IMR-90 (cell line): ENCODE data around the gene NAA15. TPM values are rescaled to one million over a fixed set of nuclear protein-coding genes. Genes with fewer than 3 reads are reported as not detected.

Experiments used
- ATAC-seq: fragments of 200-7000 bp; cut with Tn5 transposase; 2 replicates; pipeline ENCODE4 v1.9.1; 2020; ENCODE audit warnings: low read depth, mild to moderate bottlenecking, moderate library complexity
- BruUV-seq: library from RNA; stranded (reverse); fragments of 400-500 nt; replicated peaks from 2 replicates; lab custom pipeline; 2021; lab: Mats Ljungman, UMichigan
- CTCF ChIA-PET: fragments of 300-600 bp; formaldehyde crosslinking; extraction: SDS; loops from one replicate; lab custom pipeline; 2021; ENCODE audit warnings: antibody characterized with exemption; lab: Yijun Ruan, JAX
- POLR2A ChIA-PET: fragments of 300-600 bp; sonication (Branson Sonifier 250); formaldehyde crosslinking; loops from one replicate; lab custom pipeline; 2022; ENCODE audit warnings: antibody characterized with exemption; ENCODE audit not compliant: unreplicated experiment; lab: Charles Lee
- DNase-seq: peaks from one replicate; pipeline ENCODE4 v3.0.0; 2013
- H2AFZ ChIP-seq: replicated peaks from 2 replicates; pipeline ENCODE3; 2013; ENCODE audit warnings: low read length, mild to moderate bottlenecking; ENCODE audit not compliant: poor library complexity
- H2AK5ac ChIP-seq: 2 replicates; pipeline ENCODE4 v1.6.1; 2013; ENCODE audit warnings: low read depth, low read length, inconsistent platforms
- H2AK9ac ChIP-seq: replicated peaks from 2 replicates; pipeline ENCODE3; 2013; ENCODE audit warnings: mild to moderate bottlenecking, low read depth, low read length, moderate library complexity; ENCODE audit not compliant: poor library complexity
- H2BK120ac ChIP-seq: 2 replicates; pipeline ENCODE4 v1.6.1; 2013; ENCODE audit warnings: low read depth, low read length, inconsistent platforms
- H2BK15ac ChIP-seq: 3 replicates; pipeline ENCODE4 v1.6.1; 2013; ENCODE audit warnings: low read depth, low read length, inconsistent platforms
- H2BK20ac ChIP-seq: 2 replicates; pipeline ENCODE4 v1.6.1; 2013; ENCODE audit warnings: low read depth, mild to moderate bottlenecking, inconsistent platforms, low read length, moderate library complexity
- H2BK5ac ChIP-seq: 2 replicates; pipeline ENCODE4 v1.6.1; 2013; ENCODE audit warnings: mild to moderate bottlenecking, low read depth, low read length, inconsistent platforms; ENCODE audit not compliant: poor library complexity, severe bottlenecking
- H3K14ac ChIP-seq: replicated peaks from 2 replicates; pipeline ENCODE4 v1.6.1; 2013; ENCODE audit warnings: low read depth, low read length, inconsistent platforms
- H3K18ac ChIP-seq: 2 replicates; pipeline ENCODE4 v1.6.1; 2013; ENCODE audit warnings: low read depth, low read length, control low read depth
- H3K23ac ChIP-seq: 2 replicates; pipeline ENCODE4 v1.6.1; 2013; ENCODE audit warnings: low read depth, low read length, inconsistent platforms
- H3K27ac ChIP-seq: 2 replicates; pipeline ENCODE4 v1.5.1; 2013; ENCODE audit warnings: mild to moderate bottlenecking, control low read depth, low read length; ENCODE audit not compliant: insufficient read depth
- H3K27me3 ChIP-seq: 2 replicates; pipeline ENCODE4 v1.6.1; 2013; ENCODE audit warnings: low read length; ENCODE audit not compliant: control insufficient read depth, insufficient read depth
- H3K36me3 ChIP-seq: 2 replicates; pipeline ENCODE4 v1.6.1; 2013; ENCODE audit warnings: low read length, mixed read lengths; ENCODE audit not compliant: control insufficient read depth, insufficient read depth
- H3K4ac ChIP-seq: 2 replicates; pipeline ENCODE4 v1.6.1; 2013; ENCODE audit warnings: low read depth, low read length, inconsistent platforms
- H3K4me1 ChIP-seq: 2 replicates; pipeline ENCODE4 v1.6.1; 2013; ENCODE audit warnings: low read length, mixed read lengths; ENCODE audit not compliant: control insufficient read depth, insufficient read depth
- H3K4me2 ChIP-seq: 2 replicates; pipeline ENCODE4 v1.6.1; 2013; ENCODE audit warnings: low read depth, mild to moderate bottlenecking, control low read depth, low read length, moderate library complexity
- H3K4me3 ChIP-seq: 2 replicates; pipeline ENCODE4 v1.5.1; 2013; ENCODE audit warnings: low read depth, mild to moderate bottlenecking, control low read depth, low read length, moderate library complexity; ENCODE audit not compliant: insufficient read depth
- H3K56ac ChIP-seq: 2 replicates; pipeline ENCODE4 v1.6.1; 2013; ENCODE audit warnings: low read length, inconsistent platforms; ENCODE audit not compliant: insufficient read depth; ENCODE audit errors: extremely low read depth
- H3K79me1 ChIP-seq, 2 experiments: 2 replicates each; pipeline ENCODE4 v1.6.1; 2013; ENCODE audit warnings: low read length in 2 of 2, inconsistent platforms in 1 of 2, low read depth in 1 of 2
- H3K9ac ChIP-seq: 2 replicates; pipeline ENCODE4 v1.6.1; 2013; ENCODE audit warnings: low read depth, low read length, control low read depth
- H3K9me1 ChIP-seq: 2 replicates; pipeline ENCODE4 v1.6.1; 2013; ENCODE audit warnings: low read length, inconsistent platforms; ENCODE audit not compliant: insufficient read depth
- H3K9me3 ChIP-seq: 2 replicates; pipeline ENCODE4 v1.6.1; 2013; ENCODE audit warnings: low read length; ENCODE audit not compliant: control insufficient read depth, insufficient read depth
- H4K20me1 ChIP-seq: 2 replicates; pipeline ENCODE4 v1.6.1; 2013; ENCODE audit warnings: low read length, inconsistent platforms; ENCODE audit not compliant: insufficient read depth
- H4K5ac ChIP-seq: 2 replicates; pipeline ENCODE4 v1.6.1; 2013; ENCODE audit warnings: mild to moderate bottlenecking, low read depth, low read length, control low read depth
- H4K8ac ChIP-seq, 2 experiments: 2 replicates each; pipeline ENCODE4 v1.6.1; 2013; ENCODE audit warnings: low read depth in 2 of 2, low read length in 2 of 2, control low read depth in 1 of 2, inconsistent platforms in 1 of 2
- H4K91ac ChIP-seq: 2 replicates; pipeline ENCODE4 v1.6.1; 2013; ENCODE audit warnings: low read depth, low read length, inconsistent platforms; ENCODE audit not compliant: insufficient read depth
- CHD1 ChIP-seq: IDR thresholded peaks from 2 replicates; pipeline ENCODE4 v1.6.1; 2012; ENCODE audit warnings: low read depth, low read length, improper control_type of control experiment
- FOS ChIP-seq: fragments of 150-350 bp; IDR thresholded peaks from 2 replicates; pipeline ENCODE4 v1.6.1; 2016; ENCODE audit warnings: low read depth, low read length
- MAFK ChIP-seq: IDR thresholded peaks from 2 replicates; pipeline ENCODE4 v1.6.1; 2012; ENCODE audit warnings: low read depth, low read length, improper control_type of control experiment
- MAZ ChIP-seq: IDR thresholded peaks from 2 replicates; pipeline ENCODE4 v1.6.1; 2012; ENCODE audit warnings: low read depth, mild to moderate bottlenecking, low read length, improper control_type of control experiment, moderate library complexity, borderline replicate concordance
- MXI1 ChIP-seq: IDR thresholded peaks from 2 replicates; pipeline ENCODE4 v1.6.1; 2012; ENCODE audit warnings: low read depth, mild to moderate bottlenecking, low read length, moderate library complexity, borderline replicate concordance
- NFE2L2 ChIP-seq: fragments of 150-350 bp; IDR thresholded peaks from 2 replicates; pipeline ENCODE4 v1.6.1; 2016; ENCODE audit warnings: low read depth, mild to moderate bottlenecking, low read length
- POLR2A ChIP-seq: IDR thresholded peaks from 2 replicates; pipeline ENCODE4 v1.6.1; 2012; ENCODE audit warnings: mild to moderate bottlenecking, low read depth, low read length
- RAD21 ChIP-seq: IDR thresholded peaks from 2 replicates; pipeline ENCODE4 v1.6.1; 2012; ENCODE audit warnings: low read length, improper control_type of control experiment
- RCOR1 ChIP-seq: IDR thresholded peaks from 2 replicates; pipeline ENCODE4 v1.6.1; 2012; ENCODE audit warnings: mild to moderate bottlenecking, low read length, improper control_type of control experiment; ENCODE audit not compliant: insufficient replicate concordance
- RFX5 ChIP-seq: IDR thresholded peaks from 2 replicates; pipeline ENCODE4 v1.8.0; 2012; ENCODE audit warnings: low read depth, mild to moderate bottlenecking, low read length, moderate library complexity
- WGBS, 2 experiments: methylation state at CpG; one replicate each; pipeline versions ENCODE4 v1.1.5 to v1.1.7; 2013; ENCODE audit warnings: missing lambda C conversion rate in 2 of 2; ENCODE audit not compliant: insufficient read length in 1 of 2; ENCODE audit errors: extremely low coverage in 2 of 2; 5-methylcytosine and 5-hydroxymethylcytosine counted together
- dilution Hi-C: fragments of 300-500 bp; cut with HindIII; formaldehyde crosslinking; loops from one replicate; pipeline ENCODE4 v1.14.3; 2018; ENCODE audit warnings: low sequenced_read_pairs; ENCODE audit not compliant: unreplicated experiment
- in situ Hi-C: fragments of 300-500 bp; cut with MboI; formaldehyde crosslinking; loops from 3 replicates; pipeline ENCODE4 v1.14.3; 2019; ENCODE audit warnings: low sequenced_read_pairs, inconsistent platforms, mixed read lengths
- intact Hi-C: fragments of 100-400 bp; cut with micrococcal nuclease; formaldehyde crosslinking; loops from 2 replicates; pipeline ENCODE4 v1.10.0; 2022
- polyA plus RNA-seq, 3 experiments: library from polyadenylated mRNA; depleted of rRNA; stranded (reverse); fragments of >200 nt; gene quantifications; 2 replicates each; pipeline ENCODE4 v1.2.3, GENCODE V29; 2012; ENCODE audit warnings: low replicate concordance in 1 of 3
- total RNA-seq: library from RNA; depleted of rRNA; stranded (reverse); fragments of >200 nt; gene quantifications from 2 replicates; pipeline ENCODE4 v1.2.3, GENCODE V29; 2012
- TF ChIP-seq, protein P1 (sequence below): fragments of 150-350 bp; IDR thresholded peaks from 2 replicates; pipeline ENCODE4 v1.6.1; 2016; ENCODE audit warnings: low read depth, mild to moderate bottlenecking, low read length, moderate library complexity, borderline replicate concordance
- TF ChIP-seq, protein P2 (sequence below): fragments of 150-350 bp; IDR thresholded peaks from 2 replicates; pipeline ENCODE4 v1.6.1; 2017; ENCODE audit warnings: mild to moderate bottlenecking, antibody characterized with exemption, low read length, low read depth
- TF ChIP-seq, protein P3 (sequence below): conservative IDR thresholded peaks from 2 replicates; pipeline ENCODE4 v1.5.1; 2012; ENCODE audit warnings: mild to moderate bottlenecking, low read depth, low read length, improper control_type of control experiment

Gene NAA15
- total and polyA plus RNA-seq, 2 of the 4 experiments (the other 2 are of a cell fraction) = 11.0 to 43.4 TPM

DNA sequence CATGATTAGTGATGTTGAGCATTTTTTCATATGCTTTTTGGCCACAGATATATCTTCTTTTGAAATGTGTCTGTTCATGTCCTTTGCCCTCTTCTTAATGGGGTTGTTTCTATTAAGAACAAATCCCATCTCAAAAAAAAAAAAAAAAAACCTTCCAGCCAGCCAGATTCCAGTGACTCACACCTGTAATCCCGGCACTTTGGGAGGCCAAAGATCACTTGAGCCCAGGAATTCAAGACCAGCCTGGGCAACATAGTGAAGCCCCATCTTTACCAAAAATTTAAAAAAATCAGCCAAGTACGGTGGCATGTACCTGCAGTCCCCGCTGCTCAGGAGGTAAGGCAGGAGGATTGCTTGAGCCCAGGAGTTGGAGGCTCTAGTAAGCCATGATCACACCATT, 157.7 kb downstream of the NAA15 start:
- in situ Hi-C loops = no loop called here

More for the DNA sequence above, 157.7 kb downstream of the NAA15 start:
- Histone ChIP-seq H3K4me2 (no peak overlapping the region), H2BK120ac (no peak overlapping the region), H3K27ac (no peak overlapping the region), H2AK5ac (no peak overlapping the region), H3K79me1 (peaks cover 35 to 71% of the 10 kb centered on the region in 2 experiments), H3K4me3 (no peak overlapping the region), H3K9ac (no peak overlapping the region), H3K4ac (no peak overlapping the region), H2AK9ac (no peak overlapping the region), H2AFZ (no peak overlapping the region), H3K9me1 (peaks cover 8% of the 10 kb centered on the region; the same call in 1 of the 2 replicates), H3K14ac (no peak overlapping the region), H4K5ac (no peak overlapping the region), H2BK20ac (no peak overlapping the region), H4K91ac (no peak overlapping the region), H3K56ac (no peak overlapping the region), H4K8ac (no peak overlapping the region), H2BK5ac (no peak overlapping the region), H3K18ac (no peak overlapping the region), H3K27me3 (no peaks in the 10 kb centered on the region), H3K4me1 (peaks cover 3% of the 10 kb centered on the region), H3K23ac (no peak overlapping the region), H3K36me3 (no peaks in the 10 kb centered on the region), H4K20me1 (peaks cover 10% of the 10 kb centered on the region; the same call in 1 of the 2 replicates), H2BK15ac (no peak overlapping the region), H3K9me3 (no peaks in the 10 kb centered on the region)
- intact Hi-C loops (no loop called here), dilution Hi-C loops (no loop called here)
- CTCF ChIA-PET = no interaction called here
- no TSS peak for BruUV-seq
- POLR2A ChIA-PET = no interaction called here
- DNase-seq (no peak), ATAC-seq (no peak)
- no CpG with 5 or more reads among the region's 3 CpGs for WGBS, 2 experiments
- TF ChIP-seq CHD1 (no peak), RAD21 (no peak), NFE2L2 (no peak), MAZ (no peak), FOS (no peak), RFX5 (no peak), MAFK (no peak), POLR2A (no peak), MXI1 (no peak), RCOR1 (no peak)
- TF ChIP-seq, protein P1, sequence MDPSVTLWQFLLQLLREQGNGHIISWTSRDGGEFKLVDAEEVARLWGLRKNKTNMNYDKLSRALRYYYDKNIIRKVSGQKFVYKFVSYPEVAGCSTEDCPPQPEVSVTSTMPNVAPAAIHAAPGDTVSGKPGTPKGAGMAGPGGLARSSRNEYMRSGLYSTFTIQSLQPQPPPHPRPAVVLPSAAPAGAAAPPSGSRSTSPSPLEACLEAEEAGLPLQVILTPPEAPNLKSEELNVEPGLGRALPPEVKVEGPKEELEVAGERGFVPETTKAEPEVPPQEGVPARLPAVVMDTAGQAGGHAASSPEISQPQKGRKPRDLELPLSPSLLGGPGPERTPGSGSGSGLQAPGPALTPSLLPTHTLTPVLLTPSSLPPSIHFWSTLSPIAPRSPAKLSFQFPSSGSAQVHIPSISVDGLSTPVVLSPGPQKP = no peak
- TF ChIP-seq, protein P2, sequence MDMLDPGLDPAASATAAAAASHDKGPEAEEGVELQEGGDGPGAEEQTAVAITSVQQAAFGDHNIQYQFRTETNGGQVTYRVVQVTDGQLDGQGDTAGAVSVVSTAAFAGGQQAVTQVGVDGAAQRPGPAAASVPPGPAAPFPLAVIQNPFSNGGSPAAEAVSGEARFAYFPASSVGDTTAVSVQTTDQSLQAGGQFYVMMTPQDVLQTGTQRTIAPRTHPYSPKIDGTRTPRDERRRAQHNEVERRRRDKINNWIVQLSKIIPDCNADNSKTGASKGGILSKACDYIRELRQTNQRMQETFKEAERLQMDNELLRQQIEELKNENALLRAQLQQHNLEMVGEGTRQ = no peak
- TF ChIP-seq, protein P3, sequence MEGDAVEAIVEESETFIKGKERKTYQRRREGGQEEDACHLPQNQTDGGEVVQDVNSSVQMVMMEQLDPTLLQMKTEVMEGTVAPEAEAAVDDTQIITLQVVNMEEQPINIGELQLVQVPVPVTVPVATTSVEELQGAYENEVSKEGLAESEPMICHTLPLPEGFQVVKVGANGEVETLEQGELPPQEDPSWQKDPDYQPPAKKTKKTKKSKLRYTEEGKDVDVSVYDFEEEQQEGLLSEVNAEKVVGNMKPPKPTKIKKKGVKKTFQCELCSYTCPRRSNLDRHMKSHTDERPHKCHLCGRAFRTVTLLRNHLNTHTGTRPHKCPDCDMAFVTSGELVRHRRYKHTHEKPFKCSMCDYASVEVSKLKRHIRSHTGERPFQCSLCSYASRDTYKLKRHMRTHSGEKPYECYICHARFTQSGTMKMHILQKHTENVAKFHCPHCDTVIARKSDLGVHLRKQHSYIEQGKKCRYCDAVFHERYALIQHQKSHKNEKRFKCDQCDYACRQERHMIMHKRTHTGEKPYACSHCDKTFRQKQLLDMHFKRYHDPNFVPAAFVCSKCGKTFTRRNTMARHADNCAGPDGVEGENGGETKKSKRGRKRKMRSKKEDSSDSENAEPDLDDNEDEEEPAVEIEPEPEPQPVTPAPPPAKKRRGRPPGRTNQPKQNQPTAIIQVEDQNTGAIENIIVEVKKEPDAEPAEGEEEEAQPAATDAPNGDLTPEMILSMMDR = no peak
